ENCODE data around the gene CACNA1D. TPM values are rescaled to one million over a fixed set of nuclear protein-coding genes. Genes with fewer than 3 reads are reported as not detected.
"Not testable (repeated sequence)": the region's sequence is repeated elsewhere in the genome, so short reads cannot be mapped to it uniquely, and the experiment has no call there.

Gene CACNA1D
- total and polyA plus RNA-seq, 8 donors = 0.31 to 36.5 (median 12.5) TPM

- Histone ChIP-seq H3K36me3 (no peaks in the 10 kb centered on the region), H3K27ac (no peak overlapping the region), H3K4me3 (no peak overlapping the region), H3K4me1 (peaks cover 0 to 8% (median 3%) of the 10 kb centered on the region in 4 donors), H3K9me3 (no peaks in the 10 kb centered on the region), H3K27me3 (peaks cover 0 to 5% (median 0%) of the 10 kb centered on the region in 3 donors)
- TF ChIP-seq POLR2A (IDR thresholded peaks at IDR 0.05) = no peak
- TF ChIP-seq CTCF (IDR thresholded peaks at IDR 0.05) = no peak
- no peak for TF ChIP-seq EP300 (IDR thresholded peaks at IDR 0.05)
- TF ChIP-seq POLR2AphosphoS5 (IDR thresholded peaks at IDR 0.05) = no peak
- intact Hi-C loops (cut with DNase I; ENCODE audit: low total_unique reads) = no loop called here
- DNase-seq = peak in 1 of 2 donors; percentile 20
- WGBS, 5 donors = 46 to 80% (median 63%) methylated on average over 11 of the region's 11 CpGs
Measured at GRCh38 chr3:53566461-53567145, 72.2 kb downstream of the CACNA1D start.

GRCh38 chr3:53570081-53570480 lies 75.7 kb downstream of the CACNA1D start:
- H3K4me3 ChIP-seq = no peak overlapping the region
- intact Hi-C loops (cut with DNase I; ENCODE audit: low total_unique reads) = no loop called here
- H3K27ac ChIP-seq = no peak overlapping the region
- H3K4me1 ChIP-seq = peaks cover 0 to 8% (median 3%) of the 10 kb centered on the region in 4 donors
- no peaks in the 10 kb centered on the region for H3K36me3 ChIP-seq
- H3K9me3 ChIP-seq = no peaks in the 10 kb centered on the region
- TF ChIP-seq POLR2AphosphoS5 (IDR thresholded peaks at IDR 0.05) (no peak), POLR2A (IDR thresholded peaks at IDR 0.05) (no peak), EP300 (IDR thresholded peaks at IDR 0.05) (no peak), CTCF (IDR thresholded peaks at IDR 0.05) (no peak)
- 69 to 80% (median 73%) methylated on average over 2 of the region's 2 CpGs for WGBS, 5 donors
- no peak for DNase-seq
- peaks cover 0 to 5% (median 0%) of the 10 kb centered on the region in 3 donors for H3K27me3 ChIP-seq

- WGBS, 5 donors = 40 to 63% (median 56%) methylated on average over 3 of the region's 3 CpGs
- Histone ChIP-seq H3K36me3 (no peaks in the 10 kb centered on the region), H3K27ac (no peak overlapping the region), H3K4me3 (no peak overlapping the region), H3K9me3 (no peaks in the 10 kb centered on the region), H3K27me3 (peaks cover 0 to 5% (median 0%) of the 10 kb centered on the region in 3 donors), H3K4me1 (peaks cover 0 to 8% (median 3%) of the 10 kb centered on the region in 4 donors)
- intact Hi-C loops (cut with DNase I; ENCODE audit: low total_unique reads) = no loop called here
- peak; percentile 41 to 53 for DNase-seq
- TF ChIP-seq POLR2A (IDR thresholded peaks at IDR 0.05) = no peak
- TF ChIP-seq POLR2AphosphoS5 (IDR thresholded peaks at IDR 0.05) = peak in 2 of 3 donors; percentile 23 to 73
Measured at GRCh38 chr3:53570709-53571108, 76.3 kb downstream of the CACNA1D start.

GRCh38 chr3:53571264-53571663 lies 76.9 kb downstream of the CACNA1D start:
- Histone ChIP-seq H3K4me3 (no peak overlapping the region), H3K4me1 (peaks cover 0 to 8% (median 3%) of the 10 kb centered on the region in 4 donors), H3K36me3 (no peaks in the 10 kb centered on the region), H3K27ac (no peak overlapping the region), H3K9me3 (no peaks in the 10 kb centered on the region), H3K27me3 (peaks cover 0 to 5% (median 0%) of the 10 kb centered on the region in 3 donors)
- peak in 1 of 2 donors; percentile 36 for DNase-seq
- intact Hi-C loops (cut with DNase I; ENCODE audit: low total_unique reads) = no loop called here
- no peak for TF ChIP-seq POLR2A (IDR thresholded peaks at IDR 0.05)
- no peak for TF ChIP-seq POLR2AphosphoS5 (IDR thresholded peaks at IDR 0.05)
- no peak for TF ChIP-seq EP300 (IDR thresholded peaks at IDR 0.05)
- no peak for TF ChIP-seq CTCF (IDR thresholded peaks at IDR 0.05)
- WGBS, 5 donors = 24 to 52% (median 29%) methylated on average over 4 of the region's 4 CpGs

- H3K36me3 ChIP-seq; intact Hi-C loops (cut with DNase I; ENCODE audit: low total_unique reads); H3K4me3 ChIP-seq; H3K9me3 ChIP-seq; DNase-seq; H3K27me3 ChIP-seq; H3K27ac ChIP-seq; H3K4me1 ChIP-seq: not testable (repeated sequence)
- WGBS, 5 donors = 89 to 96% (median 95%) methylated on average over 4 of the region's 4 CpGs
Measured at GRCh38 chr3:53572184-53572583, 77.8 kb downstream of the CACNA1D start.
